HFFc6 (cell line): ENCODE results near the gene SPACA5B. TPM values are rescaled to one million over a fixed set of nuclear protein-coding genes. Genes with fewer than 3 reads are reported as not detected.
"Not testable (repeated sequence)": the region's sequence is repeated elsewhere in the genome, so short reads cannot be mapped to it uniquely, and the experiment has no call there.

ENCODE experiments used
- DNase-seq: peaks from one replicate; pipeline ENCODE4 v3.0.0-alpha.2; 2018
- H3K27ac Mint-ChIP-seq: 2 replicates; pipeline ENCODE4 v1.8.0; 2020; ENCODE audit warnings: mild to moderate bottlenecking, mixed read lengths
- H3K27me3 Mint-ChIP-seq: 2 replicates; pipeline ENCODE4 v1.8.0; 2021; ENCODE audit warnings: mild to moderate bottlenecking, moderate library complexity, mixed read lengths; ENCODE audit not compliant: insufficient read depth
- H3K36me3 Mint-ChIP-seq: 2 replicates; pipeline ENCODE4 v1.8.0; 2021; ENCODE audit warnings: low read depth, mixed read lengths
- H3K4me1 Mint-ChIP-seq: 2 replicates; pipeline ENCODE4 v1.8.0; 2020; ENCODE audit warnings: low read depth, mixed read lengths
- H3K4me3 Mint-ChIP-seq: 2 replicates; pipeline ENCODE4 v1.8.0; 2020; ENCODE audit warnings: mild to moderate bottlenecking, moderate library complexity, mixed read lengths
- H3K9me3 Mint-ChIP-seq: 2 replicates; pipeline ENCODE4 v1.8.0; 2020; ENCODE audit warnings: mild to moderate bottlenecking, mixed read lengths
- total RNA-seq, 6 experiments: library from RNA; stranded (reverse); fragmentation: NEBNext Ultra II Directional; extraction: Animal tissue kit (Norgen Biotek cat#: 25700); gene quantifications; 2 replicates in 1 of 6; 3 replicates in 5 of 6; pipeline ENCODE4 v1.2.3, GENCODE V29; 2021
- TF ChIP-seq, protein P1 (sequence below): fragments of 200-600 bp; sonication (generic); IDR thresholded peaks from 2 replicates; pipeline ENCODE4 v1.5.0; 2021; ENCODE audit warnings: antibody characterized with exemption, mild to moderate bottlenecking

Gene SPACA5B
- total RNA-seq, 6 experiments from 2014 or later, result not detected

DNA sequence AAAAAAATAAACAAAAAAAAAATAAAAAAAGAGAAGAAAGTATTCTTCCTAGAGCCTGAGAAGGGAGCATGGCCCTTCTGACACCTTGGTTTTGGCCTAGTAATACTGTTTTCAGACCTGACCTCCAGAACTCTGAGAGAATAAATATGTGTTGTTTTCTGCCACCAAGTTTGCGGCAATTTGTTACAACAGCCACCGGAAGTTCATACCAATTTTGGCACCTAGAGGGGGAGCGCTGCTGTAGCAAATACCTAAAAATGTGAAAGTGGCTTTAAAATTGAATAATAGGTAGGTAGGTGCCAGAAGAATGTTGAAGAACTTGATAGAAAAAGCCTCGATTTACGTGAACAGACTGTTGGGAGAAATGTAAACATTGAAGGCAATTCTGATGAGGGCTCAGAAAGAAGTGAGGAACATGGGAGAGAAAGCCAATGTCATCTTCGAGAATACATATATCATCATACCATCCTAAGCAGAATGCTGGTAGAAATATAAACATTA, 27.5 kb upstream of the SPACA5B start:
- H3K36me3 Mint-ChIP-seq, result no peaks in the 10 kb centered on the region
- TF ChIP-seq, protein P1, sequence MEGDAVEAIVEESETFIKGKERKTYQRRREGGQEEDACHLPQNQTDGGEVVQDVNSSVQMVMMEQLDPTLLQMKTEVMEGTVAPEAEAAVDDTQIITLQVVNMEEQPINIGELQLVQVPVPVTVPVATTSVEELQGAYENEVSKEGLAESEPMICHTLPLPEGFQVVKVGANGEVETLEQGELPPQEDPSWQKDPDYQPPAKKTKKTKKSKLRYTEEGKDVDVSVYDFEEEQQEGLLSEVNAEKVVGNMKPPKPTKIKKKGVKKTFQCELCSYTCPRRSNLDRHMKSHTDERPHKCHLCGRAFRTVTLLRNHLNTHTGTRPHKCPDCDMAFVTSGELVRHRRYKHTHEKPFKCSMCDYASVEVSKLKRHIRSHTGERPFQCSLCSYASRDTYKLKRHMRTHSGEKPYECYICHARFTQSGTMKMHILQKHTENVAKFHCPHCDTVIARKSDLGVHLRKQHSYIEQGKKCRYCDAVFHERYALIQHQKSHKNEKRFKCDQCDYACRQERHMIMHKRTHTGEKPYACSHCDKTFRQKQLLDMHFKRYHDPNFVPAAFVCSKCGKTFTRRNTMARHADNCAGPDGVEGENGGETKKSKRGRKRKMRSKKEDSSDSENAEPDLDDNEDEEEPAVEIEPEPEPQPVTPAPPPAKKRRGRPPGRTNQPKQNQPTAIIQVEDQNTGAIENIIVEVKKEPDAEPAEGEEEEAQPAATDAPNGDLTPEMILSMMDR, result no peak
- no peak overlapping the region for H3K27ac Mint-ChIP-seq

DNA sequence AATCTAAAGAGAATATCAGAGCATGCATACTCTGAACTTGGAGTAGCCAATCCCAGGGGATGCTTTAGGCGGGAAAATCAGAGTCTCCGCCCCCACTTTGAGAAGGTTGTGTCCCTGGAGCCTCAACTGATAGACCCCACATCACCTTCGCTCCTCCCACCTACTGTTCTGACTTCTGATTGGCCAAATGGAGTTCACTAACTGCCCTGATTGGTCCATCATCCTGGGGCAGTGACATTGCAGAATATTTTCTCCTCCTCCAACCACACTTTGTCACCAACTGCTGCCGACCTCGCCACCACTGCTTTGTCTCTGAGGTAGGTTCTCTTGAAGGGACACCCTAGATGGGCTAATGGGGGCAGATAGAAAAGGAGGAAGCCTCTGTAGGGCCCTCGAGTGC, 22.7 kb upstream of the SPACA5B start:
- no peaks in the 10 kb centered on the region for H3K4me1 Mint-ChIP-seq
- no peaks in the 10 kb centered on the region for H3K9me3 Mint-ChIP-seq
- TF ChIP-seq, protein P1, result no peak
- DNase-seq, result no peak
- peaks cover 5% of the 10 kb centered on the region; the same call in 1 of the 2 replicates for H3K27me3 Mint-ChIP-seq
- H3K36me3 Mint-ChIP-seq, result no peaks in the 10 kb centered on the region
- no peak overlapping the region for H3K4me3 Mint-ChIP-seq
- no peak overlapping the region for H3K27ac Mint-ChIP-seq

More for the DNA sequence above, 27.5 kb upstream of the SPACA5B start:
- Mint-ChIP-seq H3K9me3 (no peaks in the 10 kb centered on the region), H3K4me3 (no peak overlapping the region), H3K4me1 (no peaks in the 10 kb centered on the region), H3K27me3 (peaks cover 3% of the 10 kb centered on the region; the same call in 1 of the 2 replicates)
- no peak for DNase-seq

DNA sequence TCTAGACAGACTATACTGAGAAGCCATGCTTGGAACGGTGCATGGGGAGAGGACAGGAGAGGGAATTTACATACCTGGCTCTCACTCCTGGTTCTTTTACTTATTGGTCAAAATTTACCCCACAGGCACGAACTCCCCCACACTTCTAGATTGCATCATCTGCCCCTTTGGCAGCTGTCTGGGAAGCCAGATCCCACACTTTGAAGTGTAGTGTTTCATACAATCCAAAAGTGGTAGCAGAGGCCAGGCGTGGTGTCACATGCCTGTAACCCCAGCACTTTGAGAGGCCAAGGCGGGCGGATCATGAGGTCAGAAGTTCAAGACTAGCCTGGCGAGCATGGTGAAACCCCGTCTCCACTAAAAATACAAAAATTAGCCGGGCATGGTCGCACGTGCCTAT, 5.1 kb upstream of the SPACA5B start:
- not testable (repeated sequence) for H3K4me1 Mint-ChIP-seq

DNA sequence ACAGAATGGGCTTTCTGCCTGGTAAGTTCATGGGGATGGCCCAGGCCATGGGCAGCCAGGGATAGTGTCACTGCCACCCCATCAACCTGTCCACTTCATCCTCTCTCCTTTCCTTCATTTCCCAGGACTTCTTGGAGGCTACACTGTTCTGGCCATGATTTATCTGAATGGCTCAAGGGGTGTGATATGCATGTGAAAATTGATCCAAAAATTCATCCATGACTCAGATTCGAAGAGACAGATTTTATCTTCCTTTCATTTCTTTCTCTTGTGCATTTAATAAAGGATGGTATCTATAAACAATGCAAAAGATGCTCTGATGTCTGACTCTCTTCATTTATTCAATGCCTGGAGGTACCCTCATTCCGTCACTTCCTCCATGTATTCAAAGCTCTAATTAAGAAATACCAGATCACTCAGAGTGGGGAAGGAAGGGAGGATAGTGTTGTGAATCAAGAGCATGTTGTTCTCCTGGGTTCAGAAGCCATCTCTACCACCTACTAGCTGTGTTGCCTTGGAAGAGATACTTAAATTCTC, 1.9 kb downstream of the SPACA5B start:
- H3K4me1 Mint-ChIP-seq, H3K4me3 Mint-ChIP-seq, H3K27ac Mint-ChIP-seq, H3K27me3 Mint-ChIP-seq, H3K9me3 Mint-ChIP-seq, DNase-seq, H3K36me3 Mint-ChIP-seq: not testable (repeated sequence)

More for the DNA sequence above, 5.1 kb upstream of the SPACA5B start:
- H3K4me3 Mint-ChIP-seq, H3K27ac Mint-ChIP-seq, H3K9me3 Mint-ChIP-seq, DNase-seq, H3K36me3 Mint-ChIP-seq: not testable (repeated sequence)
- H3K27me3 Mint-ChIP-seq, result peaks cover 18% of the 10 kb centered on the region

DNA sequence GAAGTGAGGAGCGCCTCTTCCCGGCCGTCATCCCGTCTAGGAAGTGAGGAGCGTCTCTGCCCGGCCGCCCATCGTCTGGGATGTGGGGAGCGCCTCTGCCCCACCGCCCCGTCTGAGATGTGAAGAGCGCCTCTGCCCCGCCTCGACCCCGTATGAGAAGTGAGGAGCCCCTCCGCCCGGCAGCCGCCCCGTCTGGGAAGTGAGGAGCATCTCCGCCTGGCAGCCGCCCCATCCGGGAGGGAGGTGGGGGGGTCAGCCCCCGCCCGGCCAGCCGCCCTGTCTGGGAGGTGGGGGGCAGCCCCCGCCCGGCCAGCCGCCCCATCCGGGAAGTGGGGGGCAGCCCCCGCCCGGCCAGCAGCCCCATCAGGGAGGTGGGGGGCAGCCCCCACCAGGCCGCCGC, 8.7 kb downstream of the SPACA5B start:
- not testable (repeated sequence) for H3K4me1 Mint-ChIP-seq, H3K9me3 Mint-ChIP-seq, H3K4me3 Mint-ChIP-seq, DNase-seq, H3K27ac Mint-ChIP-seq, H3K27me3 Mint-ChIP-seq, H3K36me3 Mint-ChIP-seq

DNA sequence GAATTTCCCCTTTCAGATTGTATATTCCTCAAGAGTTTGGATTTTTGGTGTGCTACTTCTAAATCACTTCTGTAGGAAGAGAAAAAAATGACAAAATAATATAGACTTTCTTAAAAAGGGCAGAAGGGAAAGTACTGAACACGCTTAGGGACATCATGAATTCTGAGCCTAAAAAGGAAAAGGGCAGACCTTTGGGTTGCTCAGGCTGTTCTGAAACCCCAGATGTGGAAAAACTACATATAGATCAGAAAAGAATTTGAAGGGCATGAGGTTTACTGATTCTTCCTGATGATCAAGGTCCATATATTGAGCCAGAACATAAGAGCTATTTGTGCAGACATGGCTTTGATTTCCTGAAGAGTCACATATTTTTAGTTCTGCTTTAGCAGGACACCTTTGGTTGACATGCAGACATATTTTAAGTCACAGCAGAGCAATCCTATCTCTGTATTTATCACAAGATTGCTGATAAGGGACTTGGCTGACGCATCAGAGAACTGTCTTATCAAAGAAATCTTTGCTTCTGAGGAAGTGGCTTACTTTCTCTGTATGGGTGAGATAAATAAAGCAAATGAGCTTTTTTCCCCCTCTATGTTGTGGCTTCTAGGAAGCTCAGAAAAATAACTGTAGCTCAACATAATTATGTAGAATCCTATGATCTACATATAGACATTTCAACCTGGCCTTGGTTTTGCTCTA, 11.5 kb downstream of the SPACA5B start:
- H3K27me3 Mint-ChIP-seq, H3K9me3 Mint-ChIP-seq, H3K27ac Mint-ChIP-seq, H3K4me1 Mint-ChIP-seq, H3K36me3 Mint-ChIP-seq, DNase-seq, H3K4me3 Mint-ChIP-seq: not testable (repeated sequence)

DNA sequence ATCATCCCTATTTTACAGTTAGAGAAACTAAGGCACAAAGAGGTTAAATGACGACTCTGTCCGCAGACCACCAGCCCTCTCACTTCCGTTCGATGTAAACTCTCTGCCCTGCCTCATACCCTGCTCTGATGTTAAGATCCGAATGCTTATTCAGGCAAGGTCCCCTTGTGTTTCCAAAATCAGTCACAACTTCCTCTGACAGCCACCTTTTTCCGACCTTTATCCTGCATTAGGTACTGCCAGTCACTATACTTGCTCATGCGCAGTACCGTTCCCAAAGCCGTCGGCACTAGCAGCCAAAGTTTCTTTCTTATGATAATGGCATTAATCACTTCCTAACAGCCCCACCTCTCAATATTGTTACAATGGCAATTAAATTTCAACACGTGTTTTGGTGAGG, 12.3 kb downstream of the SPACA5B start:
- H3K9me3 Mint-ChIP-seq, H3K4me1 Mint-ChIP-seq, DNase-seq, H3K27me3 Mint-ChIP-seq, H3K36me3 Mint-ChIP-seq, H3K4me3 Mint-ChIP-seq, H3K27ac Mint-ChIP-seq: not testable (repeated sequence)

DNA sequence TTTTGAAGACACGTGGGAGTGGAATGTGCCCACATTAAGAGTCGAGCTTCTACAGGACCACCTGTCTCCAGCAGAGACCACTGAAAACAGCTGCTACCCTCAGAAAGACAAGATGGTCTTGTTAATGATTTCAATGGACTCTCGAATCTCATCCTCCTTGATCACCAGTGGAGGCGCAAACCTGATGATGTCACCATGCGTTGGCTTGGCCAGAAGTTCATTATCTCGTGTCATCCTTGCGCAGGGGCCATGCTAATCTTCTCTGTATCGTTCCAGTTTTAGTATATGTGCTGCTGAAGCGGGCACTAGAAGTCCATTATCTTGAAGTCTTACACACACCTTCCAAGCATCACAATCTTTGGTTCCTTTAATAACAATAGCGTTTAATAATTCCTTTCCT, 23.3 kb downstream of the SPACA5B start:
- H3K4me1 Mint-ChIP-seq, result no peaks in the 10 kb centered on the region
- H3K4me3 Mint-ChIP-seq, result no peak overlapping the region
- H3K27me3 Mint-ChIP-seq, result no peaks in the 10 kb centered on the region
- no peak overlapping the region for H3K27ac Mint-ChIP-seq
- no peak for DNase-seq
- H3K36me3 Mint-ChIP-seq, result no peaks in the 10 kb centered on the region
- TF ChIP-seq, protein P1, result no peak
- H3K9me3 Mint-ChIP-seq, result no peaks in the 10 kb centered on the region
